Right renal pelvis (tissue), 4 donors: ENCODE data around the gene GPR3. TPM values are rescaled to one million over a fixed set of nuclear protein-coding genes. Genes with fewer than 3 reads are reported as not detected.
"Not testable (repeated sequence)": the region's sequence is repeated elsewhere in the genome, so short reads cannot be mapped to it uniquely, and the experiment has no call there.

Experiments
- DNase-seq, 4 donors: peaks; one replicate each; pipeline ENCODE4 v3.0.0-alpha.2; 2013; ENCODE audit warnings: low read depth in 4 of 4, low spot score in 3 of 4, missing footprints in 1 of 4
- polyA plus RNA-seq, 4 donors: library from polyadenylated mRNA; unstranded; fragments of 120-200 nt; gene quantifications; one replicate each; pipeline ENCODE4 v1.2.1, GENCODE V29; 2013; ENCODE audit not compliant: insufficient read length in 4 of 4

The GPR3 gene
- polyA plus RNA-seq, 4 donors, result 0.91 to 1.0 (median 1.0) TPM

GRCh38 chr1:27374362-27375086, 17.9 kb upstream of the GPR3 start, which contains the start of gene FCN3:
FCN3 (minus strand) TSS chr1:27374824; CDS start chr1:27374818, 6 bp downstream.
- no peak for DNase-seq

DNA sequence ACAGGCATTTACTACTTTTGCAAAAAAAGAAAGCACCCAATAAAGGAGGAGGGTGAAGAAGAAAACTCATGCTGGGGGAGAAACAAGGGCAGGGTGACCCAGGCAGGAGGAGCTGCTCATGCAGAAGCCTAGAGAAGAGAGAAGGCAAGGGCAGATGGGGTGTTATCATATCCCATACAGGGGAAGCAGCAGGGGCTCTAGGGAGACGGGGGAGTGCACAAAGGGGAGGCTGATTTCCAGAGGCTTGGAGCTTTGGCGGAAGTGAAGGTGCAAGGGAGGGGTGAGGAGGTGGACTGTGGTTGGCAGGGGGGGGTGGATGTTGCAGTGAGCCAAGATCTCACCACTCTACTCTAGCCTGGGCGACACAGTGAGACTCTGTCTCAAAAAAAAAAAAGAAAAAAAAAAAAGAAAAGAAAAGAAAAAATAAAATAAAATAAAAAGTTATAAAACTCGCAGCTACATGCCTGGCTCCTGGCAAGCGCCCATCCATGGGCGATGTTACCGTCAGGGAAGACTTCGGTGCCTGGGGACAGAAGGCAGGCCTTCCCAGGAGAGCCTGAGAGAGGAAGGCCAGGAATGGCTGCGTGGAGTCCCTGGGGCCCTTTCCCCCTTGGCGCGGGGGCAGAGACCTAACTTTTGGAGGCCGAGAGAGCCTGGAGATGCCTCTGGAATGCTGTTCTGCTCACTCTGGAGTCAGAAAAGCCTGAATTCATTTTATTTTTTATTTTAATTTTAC, 14.5 kb upstream of the GPR3 start:
- DNase-seq, result no peak

DNA sequence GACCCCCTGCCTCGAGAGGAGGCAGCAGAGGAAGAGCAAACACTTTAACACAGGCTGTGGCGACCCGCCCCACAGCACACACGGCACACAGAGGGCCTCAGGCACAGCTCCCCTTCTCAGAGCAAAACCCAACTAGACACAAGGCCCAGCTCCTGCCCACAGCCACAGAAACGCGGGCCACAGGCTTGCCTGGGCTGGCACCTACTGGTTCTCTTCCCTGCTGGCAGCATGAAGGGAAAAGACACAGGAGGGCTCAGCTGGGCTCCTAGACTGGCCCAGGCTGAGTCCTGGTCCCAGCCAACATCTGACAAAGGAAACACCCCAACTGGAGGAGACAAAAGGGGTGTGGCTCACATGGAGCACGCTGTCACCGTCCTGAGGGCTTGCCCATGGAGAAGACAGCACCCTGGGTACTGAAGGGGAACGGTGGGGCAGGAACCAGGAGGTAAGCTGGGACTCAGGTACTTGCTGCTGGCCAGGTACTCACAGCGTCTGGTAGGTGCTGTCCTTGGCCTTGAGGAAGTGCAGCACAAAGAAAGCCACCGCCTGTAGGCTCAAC, 12.8 kb upstream of the GPR3 start:
- DNase-seq, result no peak

- DNase-seq, result no peak
Observed at GRCh38 chr1:27380224-27380623, 12.2 kb upstream of the GPR3 start.

GRCh38 chr1:27380766-27381733, 11.4 kb upstream of the GPR3 start:
- no peak for DNase-seq

- no peak for DNase-seq
Observed at GRCh38 chr1:27381969-27382762, 10.3 kb upstream of the GPR3 start.

DNA sequence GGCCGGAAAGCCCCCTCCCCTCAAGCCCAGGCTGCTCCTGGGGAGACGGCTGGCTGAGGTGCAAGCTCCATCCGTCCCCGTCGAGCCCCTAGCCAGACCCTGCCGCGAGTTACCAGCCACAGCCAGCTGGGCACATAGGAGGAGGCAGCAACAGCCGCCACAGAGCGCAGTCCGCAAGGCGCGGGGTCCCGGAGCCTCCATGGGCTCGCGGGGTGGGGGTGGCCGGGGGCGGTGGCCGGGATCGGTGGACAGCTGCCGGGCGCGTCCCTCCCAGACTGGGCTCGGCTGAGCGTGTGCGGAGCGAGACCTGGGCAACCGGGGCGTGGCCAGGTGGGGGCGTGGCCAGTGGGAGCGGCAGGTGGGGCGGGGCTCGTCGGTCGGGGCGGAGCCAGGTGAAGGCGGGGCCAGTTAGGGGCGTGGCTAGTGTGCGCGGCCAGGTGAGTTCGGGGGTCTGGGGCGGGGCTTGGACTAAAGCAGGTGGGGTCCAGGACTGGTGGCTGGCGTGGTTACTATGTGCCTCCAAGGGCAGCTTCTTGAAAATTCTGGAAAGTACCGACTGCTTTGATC, 9.3 kb upstream of the GPR3 start, which contains the start of gene CD164L2:
Gene CD164L2, minus strand, starts transcription at position 295 of the 567 bp plus-strand sequence. Its CDS starts 94 bp downstream, at position 201.
- DNase-seq, result no peak

- DNase-seq, result no peak
Observed at GRCh38 chr1:27383661-27384060, 8.8 kb upstream of the GPR3 start.

DNA sequence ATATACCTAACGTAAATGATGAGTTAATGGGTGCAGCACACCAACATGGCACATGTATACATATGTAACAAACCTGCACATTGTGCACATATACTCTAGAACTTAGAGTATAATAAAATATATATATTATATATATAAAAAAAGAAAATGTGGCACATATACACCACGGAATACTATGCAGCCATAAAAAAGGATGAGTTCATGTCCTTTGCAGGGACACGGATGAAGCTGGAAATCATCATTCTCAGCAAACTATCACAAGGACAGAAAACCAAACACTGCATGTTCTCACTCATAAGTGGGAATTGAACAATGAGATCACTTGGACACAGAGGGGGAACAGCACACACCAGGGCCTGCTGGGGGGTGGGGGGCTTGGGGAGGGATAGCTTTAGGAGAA, 7.6 kb upstream of the GPR3 start:
- not testable (repeated sequence) for DNase-seq

- no peak for DNase-seq
Observed at GRCh38 chr1:27388337-27389005, 4.0 kb upstream of the GPR3 start.

DNA sequence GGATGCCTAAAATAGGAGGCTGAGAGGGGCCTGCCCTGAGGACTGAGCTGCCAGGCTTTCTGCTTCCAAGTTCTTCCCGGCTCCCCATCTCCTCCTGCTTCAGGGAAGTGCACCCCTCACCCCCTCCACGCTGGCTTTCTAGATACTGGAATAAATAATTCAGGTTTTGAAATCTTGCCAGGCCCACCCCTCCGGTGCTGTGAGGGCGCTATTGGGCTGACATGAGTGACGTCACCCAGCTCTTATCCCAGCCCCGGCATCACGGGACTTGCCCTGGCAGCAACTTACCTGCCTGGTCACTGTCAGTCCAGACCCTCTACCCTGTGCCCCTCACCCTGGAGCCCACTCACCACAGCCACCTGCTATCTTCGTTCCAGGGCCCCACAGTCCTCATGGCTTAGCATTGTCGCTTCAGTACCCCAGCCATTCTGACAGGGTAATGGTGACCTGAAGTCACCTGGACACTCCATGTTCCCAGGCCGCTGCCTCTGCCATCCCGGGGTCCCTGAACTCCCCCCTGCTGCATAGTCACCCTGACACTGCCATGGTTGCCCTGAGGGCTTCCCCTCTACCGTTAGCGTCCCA, 819 bp upstream of the GPR3 start:
- no peak for DNase-seq

DNA sequence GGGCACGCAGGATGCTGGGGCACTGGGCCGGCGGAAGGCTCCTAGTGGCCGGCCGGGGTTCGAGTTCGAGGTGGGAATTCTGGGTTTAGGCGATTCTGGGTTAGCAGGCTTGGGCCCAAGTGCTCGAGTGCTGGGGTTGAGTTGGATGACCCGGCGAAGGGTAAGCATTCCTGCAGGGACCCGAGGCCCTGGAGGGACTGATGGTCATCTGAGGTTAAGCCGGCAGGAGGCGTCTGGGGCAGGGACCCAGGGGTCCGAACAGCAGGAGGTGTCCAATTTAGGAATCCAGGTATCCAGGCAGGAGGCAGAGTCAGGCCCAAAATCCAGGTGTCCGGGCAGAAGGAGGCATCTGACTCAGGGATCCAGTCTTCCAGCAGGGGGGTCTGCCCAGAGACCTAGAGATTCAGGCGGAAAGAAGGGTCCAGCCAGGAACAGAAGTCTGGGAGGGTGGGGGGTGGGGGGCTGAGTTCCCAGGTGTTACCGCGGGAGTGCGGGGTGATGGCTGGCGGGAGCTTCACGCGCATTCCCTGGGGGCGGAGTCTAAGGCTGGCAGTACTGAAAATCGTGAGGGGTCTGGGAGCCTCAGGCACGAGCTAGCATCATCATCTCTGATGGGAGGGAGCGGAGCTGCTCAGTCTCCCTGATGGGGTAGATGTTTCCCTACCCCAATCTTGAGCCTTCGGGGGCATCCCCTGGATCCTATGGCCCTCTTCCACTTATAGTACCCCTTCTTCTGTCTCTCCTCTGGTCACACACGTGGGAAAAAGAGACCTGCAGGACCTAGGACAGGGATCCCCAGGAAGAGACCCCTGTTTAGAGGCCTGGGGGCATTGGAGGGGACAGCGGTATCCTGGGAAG, 585 bp downstream of the GPR3 start:
- DNase-seq, result no peak

GRCh38 chr1:27393641-27394281, 1.3 kb downstream of the GPR3 start:
- DNase-seq, result no peak

- DNase-seq, result no peak
Observed at GRCh38 chr1:27394282-27394658, 1.8 kb downstream of the GPR3 start.

- no peak for DNase-seq
Observed at GRCh38 chr1:27394925-27395324, 2.5 kb downstream of the GPR3 start.

DNA sequence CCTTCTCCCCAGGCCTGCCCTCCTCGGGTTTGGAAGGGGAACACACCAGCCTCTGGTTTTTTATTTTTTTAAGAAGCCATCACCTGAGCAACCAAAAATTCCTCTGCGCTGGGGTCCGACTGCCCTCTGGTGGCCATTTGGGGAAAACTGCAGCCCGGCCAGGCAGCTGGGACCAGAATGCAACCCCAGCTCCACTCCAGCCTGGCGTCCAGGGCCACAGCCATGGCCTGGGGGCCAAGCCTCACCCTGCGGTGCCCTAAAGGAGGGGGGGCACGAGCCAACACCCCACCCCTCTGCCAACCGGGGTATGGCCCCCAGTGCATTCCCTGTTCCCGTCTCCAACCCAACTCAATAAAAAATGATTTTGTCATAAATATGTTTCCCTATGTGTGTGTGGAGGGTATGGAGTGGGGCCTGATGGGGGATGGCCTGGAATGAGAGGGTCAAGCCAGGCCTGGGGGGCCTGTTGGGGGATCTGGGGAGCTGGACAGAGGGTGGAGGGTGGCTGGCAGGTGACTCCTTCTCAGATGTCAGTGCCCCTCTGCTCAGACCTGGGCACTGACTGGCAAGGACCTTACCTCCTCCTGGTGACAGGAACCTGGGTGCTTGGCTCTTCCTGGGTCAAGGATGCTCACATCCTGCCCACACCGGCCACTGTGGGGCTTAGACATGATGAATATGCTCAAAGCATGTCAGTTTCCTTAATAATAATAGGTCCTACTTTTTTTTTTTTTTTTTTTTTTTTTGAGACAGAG, 3.2 kb downstream of the GPR3 start:
- DNase-seq, result no peak
